B cell (primary cell): ENCODE data around the gene FHIT. TPM values are rescaled to one million over a fixed set of nuclear protein-coding genes. Genes with fewer than 3 reads are reported as not detected.

ENCODE experiments used
- ATAC-seq: fragments of 200-7000 bp; cut with Tn5 transposase; one replicate; pipeline ENCODE4 v1.10.0; 2021; ENCODE audit warnings: low read depth, mild to moderate bottlenecking, moderate number of reproducible peaks, moderate library complexity
- CTCF ChIA-PET: fragments of 350-600 bp; sonication (Branson Sonifier 250); formaldehyde crosslinking; loops from one replicate; lab custom pipeline; 2021; ENCODE audit warnings: antibody characterized with exemption, inconsistent platforms; lab: Charles Lee
- POLR2A ChIA-PET: fragments of 350-600 bp; sonication (Branson Sonifier 250); formaldehyde crosslinking; loops from one replicate; lab custom pipeline; 2021; ENCODE audit warnings: antibody characterized with exemption; lab: Charles Lee
- DNase-seq: peaks from one replicate; pipeline ENCODE4 v3.0.0; 2013
- H2AFZ ChIP-seq: 2 replicates; pipeline ENCODE4 v1.6.1; 2012; ENCODE audit warnings: mild to moderate bottlenecking, low read depth, low read length; ENCODE audit not compliant: insufficient read depth, poor library complexity, severe bottlenecking
- H3K27ac ChIP-seq, 2 donors: 1 replicate in 1 of 2; 2 replicates in 1 of 2; pipeline ENCODE4 v1.5.1; 2012 to 2013; ENCODE audit warnings: low read length in 2 of 2, mild to moderate bottlenecking in 2 of 2, moderate library complexity in 1 of 2
- H3K27me3 ChIP-seq, 4 experiments: fragments of 200-600 bp in 1 of 4; sonication (generic) in 1 of 4; replicated peaks in 1 of 4; 1 replicate in 2 of 4; 2 replicates in 2 of 4; pipeline versions ENCODE4 v1.6.1 to v1.7.0; 2013 to 2016; ENCODE audit warnings: low read length in 3 of 4, mild to moderate bottlenecking in 2 of 4, mixed read lengths in 1 of 4, moderate library complexity in 1 of 4; ENCODE audit not compliant: insufficient read depth in 4 of 4, control insufficient read depth in 3 of 4; ENCODE audit errors: control extremely low read depth in 1 of 4
- H3K36me3 ChIP-seq, 2 experiments: replicated peaks in 1 of 2; 1 replicate in 1 of 2; 2 replicates in 1 of 2; pipeline versions ENCODE4 v1.6.1 to v1.7.1; 2013; ENCODE audit warnings: low read length in 1 of 2; ENCODE audit not compliant: insufficient read depth in 2 of 2, control insufficient read depth in 1 of 2; ENCODE audit errors: control extremely low read depth in 1 of 2, extremely low read depth in 1 of 2
- H3K4me1 ChIP-seq, 2 donors: fragments of 200-600 bp in 1 of 2; sonication (generic) in 1 of 2; 1 replicate in 1 of 2; 2 replicates in 1 of 2; pipeline versions ENCODE4 v1.5.1 to v1.6.1; 2013 to 2017; ENCODE audit warnings: low read length in 2 of 2; ENCODE audit not compliant: control insufficient read depth in 2 of 2, insufficient read depth in 2 of 2
- H3K4me2 ChIP-seq: replicated peaks from 2 replicates; pipeline ENCODE3; 2012; ENCODE audit warnings: mild to moderate bottlenecking, low read depth, low read length; ENCODE audit not compliant: poor library complexity, severe bottlenecking
- H3K4me3 ChIP-seq, 5 experiments: fragments of 200-600 bp in 1 of 5; sonication (generic) in 1 of 5; 1 replicate in 3 of 5; 2 replicates in 2 of 5; pipeline versions ENCODE4 v1.5.1 to v1.7.0; 2011 to 2016; ENCODE audit warnings: low read length in 4 of 5, mild to moderate bottlenecking in 4 of 5, low read depth in 2 of 5, control low read depth in 1 of 5, moderate library complexity in 1 of 5; ENCODE audit not compliant: insufficient read depth in 1 of 5; ENCODE audit errors: control extremely low read depth in 1 of 5, extremely low read depth in 1 of 5
- H3K79me2 ChIP-seq: fragments of 200-600 bp; sonication (generic); one replicate; pipeline ENCODE4 v1.6.0; 2016; ENCODE audit warnings: low read length; ENCODE audit not compliant: control insufficient read depth, insufficient read depth
- H3K9ac ChIP-seq: fragments of 200-600 bp; sonication (generic); 2 replicates; pipeline ENCODE4 v1.6.1; 2017; ENCODE audit warnings: mild to moderate bottlenecking, low read length, moderate library complexity
- H3K9me3 ChIP-seq, 3 donors: one replicate each; pipeline versions ENCODE4 v1.6.1 to v1.7.1; 2013; ENCODE audit warnings: low read length in 2 of 3; ENCODE audit not compliant: control insufficient read depth in 2 of 3, insufficient read depth in 1 of 3; ENCODE audit errors: control extremely low read depth in 1 of 3
- H4K20me1 ChIP-seq: 2 replicates; pipeline ENCODE4 v1.6.0; 2012; ENCODE audit warnings: mild to moderate bottlenecking, low read length; ENCODE audit not compliant: insufficient read depth, control insufficient read depth, poor library complexity, severe bottlenecking
- H3K27ac Mint-ChIP-seq: one replicate; pipeline ENCODE4 v1.8.0; 2021; ENCODE audit warnings: mixed read lengths
- H3K27me3 Mint-ChIP-seq: one replicate; pipeline ENCODE4 v1.8.0; 2021; ENCODE audit warnings: mixed read lengths
- H3K4me1 Mint-ChIP-seq: one replicate; pipeline ENCODE4 v1.8.0; 2021; ENCODE audit warnings: mixed read lengths
- H3K4me3 Mint-ChIP-seq: one replicate; pipeline ENCODE4 v1.8.0; 2021; ENCODE audit warnings: mixed read lengths
- H3K9me3 Mint-ChIP-seq: one replicate; pipeline ENCODE4 v1.8.0; 2022; ENCODE audit warnings: mixed read lengths; ENCODE audit not compliant: insufficient read depth
- CTCF ChIP-seq: fragments of 200-600 bp; IDR thresholded peaks from one replicate; pipeline ENCODE4 v1.8.0; 2022; ENCODE audit warnings: antibody characterized with exemption, mild to moderate bottlenecking
- EZH2 ChIP-seq: IDR thresholded peaks from 2 replicates; pipeline ENCODE4 v1.6.1; 2012; ENCODE audit warnings: borderline replicate concordance, low read depth, mild to moderate bottlenecking, moderate library complexity, low read length; ENCODE audit not compliant: insufficient read depth, poor library complexity, severe bottlenecking
- WGBS: methylation state at CpG from one replicate; pipeline ENCODE4 v1.1.5; 2013; ENCODE audit warnings: missing lambda C conversion rate; ENCODE audit not compliant: insufficient coverage; 5-methylcytosine and 5-hydroxymethylcytosine counted together
- intact Hi-C: fragments of 100-400 bp; cut with micrococcal nuclease; formaldehyde crosslinking; loops from one replicate; pipeline ENCODE4 v1.10.0; 2022
- polyA plus RNA-seq: library from polyadenylated mRNA; depleted of rRNA; stranded (reverse); fragments of >200 nt; gene quantifications from 2 replicates; pipeline ENCODE4 v1.2.3, GENCODE V29; 2012
- total RNA-seq, 2 donors: library from RNA; stranded (reverse); fragments of 120-200 nt in 1 of 2; gene quantifications; 1 replicate in 1 of 2; 2 replicates in 1 of 2; pipeline versions ENCODE4 v1.2.3 to v1.2.4, GENCODE V29; 2013 to 2022

Gene FHIT
- total and polyA plus RNA-seq, 2 donors (not counting 1 experiment from before 2014, with no cell fraction given) = 1.7 to 7.8 TPM

- H3K4me1 Mint-ChIP-seq = no peaks in the 10 kb centered on the region
- no peak overlapping the region for H3K27ac Mint-ChIP-seq
These were observed 105.0 kb downstream of the FHIT start for GRCh38 chr3:61146010-61146890.

More at GRCh38 chr3:61146010-61146890, 105.0 kb downstream of the FHIT start:
- no peak overlapping the region for H3K4me3 Mint-ChIP-seq
- Histone ChIP-seq H3K27me3 (no peaks in the 10 kb centered on the region), H2AFZ (no peak overlapping the region), H3K4me1 (no peaks in the 10 kb centered on the region), H3K79me2 (no peaks in the 10 kb centered on the region), H4K20me1 (no peaks in the 10 kb centered on the region), H3K9ac (no peak overlapping the region), H3K36me3 (no peaks in the 10 kb centered on the region), H3K27ac (no peak overlapping the region), H3K4me3 (no peak overlapping the region), H3K9me3 (no peaks in the 10 kb centered on the region), H3K4me2 (no peak overlapping the region)
- intact Hi-C loops = no loop called here
- TF ChIP-seq CTCF (no peak), EZH2 (no peak)
- ATAC-seq = no peak
- ChIA-PET POLR2A (no interaction called here), CTCF (no interaction called here)
- peaks cover 3% of the 10 kb centered on the region for H3K9me3 Mint-ChIP-seq
- no peak for DNase-seq
- H3K27me3 Mint-ChIP-seq = no peaks in the 10 kb centered on the region
- 88% methylated on average over 1 of the region's 3 CpGs for WGBS
